ENCODE data around the gene PARL. TPM values are rescaled to one million over a fixed set of nuclear protein-coding genes. Genes with fewer than 3 reads are reported as not detected.

Gene PARL
- total and polyA plus RNA-seq, 11 donors = 37.9 to 86.9 (median 53.8) TPM

DNA sequence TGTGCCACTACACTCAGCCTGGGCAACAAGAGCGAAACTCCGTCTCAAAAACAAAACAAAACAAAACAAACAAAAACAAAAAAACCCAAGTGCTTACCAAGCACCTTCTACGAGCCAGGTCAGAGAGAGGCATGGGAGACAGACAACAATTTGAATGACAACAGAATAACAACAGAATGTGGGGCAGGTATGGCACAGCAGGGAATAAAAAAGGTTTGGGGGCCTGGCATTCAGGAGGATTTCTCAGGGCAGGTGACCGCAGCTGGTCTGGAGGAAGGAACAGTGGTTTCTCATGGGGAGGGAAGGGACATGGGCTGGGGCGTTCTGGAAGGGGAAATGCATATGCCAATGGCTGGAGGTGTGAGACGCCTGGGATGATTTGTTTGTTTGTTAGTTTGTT, 22.5 kb upstream of the PARL start:
- no peak for ATAC-seq
- intact Hi-C loops (cut with DNase I) = no loop called here
- no peak for DNase-seq
- Histone ChIP-seq H3K4me3 (no peak overlapping the region), H3K9me3 (no peaks in the 10 kb centered on the region), H3K27me3 (no peaks in the 10 kb centered on the region), H3K4me1 (no peaks in the 10 kb centered on the region), H3K36me3 (no peaks in the 10 kb centered on the region), H3K27ac (no peak overlapping the region)
- WGBS, 4 donors = 60 to 72% (median 69%) methylated on average over 6 of the region's 6 CpGs
- no peak for TF ChIP-seq CTCF (IDR thresholded peaks at IDR 0.05)
- TF ChIP-seq POLR2A (IDR thresholded peaks at IDR 0.05) = no peak

DNA sequence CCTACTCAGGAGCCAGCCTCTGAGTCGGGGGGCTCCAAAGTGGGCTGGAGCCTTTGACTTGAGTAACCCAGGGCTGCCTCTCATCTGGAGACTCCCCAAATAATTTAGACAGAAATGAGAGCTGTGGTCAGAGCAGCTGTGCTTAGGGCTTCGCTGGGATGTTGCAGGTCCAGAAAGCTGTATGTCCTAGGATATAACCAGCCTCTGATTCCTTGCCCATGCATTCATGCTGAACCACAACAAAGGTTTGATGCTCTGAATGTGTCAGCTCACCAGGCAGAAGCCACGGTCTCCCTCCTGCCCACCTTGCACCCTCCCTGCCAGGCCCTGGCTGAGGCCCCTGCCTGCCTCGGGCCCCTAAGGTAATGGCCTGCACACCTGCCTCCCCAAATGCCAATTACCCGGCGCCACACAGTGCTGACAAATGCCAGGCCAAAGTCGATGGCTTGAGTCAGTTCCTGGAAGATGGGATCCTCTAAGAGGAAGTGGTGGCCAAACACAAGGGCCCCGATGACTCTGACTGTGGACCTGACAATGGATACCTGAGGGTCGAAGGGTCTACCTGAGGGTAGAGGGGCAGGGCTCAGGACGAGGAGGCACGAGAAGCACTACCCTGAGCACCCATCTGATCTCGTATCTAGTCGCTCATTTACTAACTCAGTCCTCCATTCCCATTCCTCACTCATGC, 21.7 kb upstream of the PARL start:
- H3K4me3 ChIP-seq = no peak overlapping the region
- H3K27ac ChIP-seq = no peak overlapping the region
- H3K27me3 ChIP-seq = no peaks in the 10 kb centered on the region
- DNase-seq = no peak
- WGBS, 4 donors = 78 to 85% (median 78%) methylated on average over 13 of the region's 13 CpGs
- no peak for ATAC-seq
- no peaks in the 10 kb centered on the region for H3K36me3 ChIP-seq
- no peaks in the 10 kb centered on the region for H3K4me1 ChIP-seq
- TF ChIP-seq POLR2A (IDR thresholded peaks at IDR 0.05) = no peak
- no peak for TF ChIP-seq CTCF (IDR thresholded peaks at IDR 0.05)
- H3K9me3 ChIP-seq = no peaks in the 10 kb centered on the region
- intact Hi-C loops (cut with DNase I) = no loop called here

- ATAC-seq = peak in 3 of 4 donors; percentile 38 to 64 (median 50)
- intact Hi-C loops (cut with DNase I) = no loop called here
Observed at GRCh38 chr3:183904833-183905780, 20.4 kb upstream of the PARL start.

More at GRCh38 chr3:183904833-183905780, 20.4 kb upstream of the PARL start:
- H3K4me1 ChIP-seq = no peaks in the 10 kb centered on the region
- TF ChIP-seq POLR2A (IDR thresholded peaks at IDR 0.05) (no peak), CTCF (IDR thresholded peaks at IDR 0.05) (no peak)
- no peak overlapping the region for H3K4me3 ChIP-seq
- no peak for DNase-seq
- 67 to 76% (median 72%) methylated on average over 13 to 14 of the region's 14 CpGs for WGBS, 4 donors
- no peaks in the 10 kb centered on the region for H3K36me3 ChIP-seq
- H3K27ac ChIP-seq = no peak overlapping the region
- peaks cover 0 to 2% (median 0%) of the 10 kb centered on the region in 9 donors for H3K27me3 ChIP-seq
- no peaks in the 10 kb centered on the region for H3K9me3 ChIP-seq

Measured in heart left ventricle (tissue), 16 donors.